C4-2B (cell line): ENCODE results near the gene NUFIP1.

Experiments
- ZFX ChIP-seq: fragments of 450-650 bp; IDR thresholded peaks from 2 replicates; pipeline ENCODE4 v1.6.1; 2017
- TF ChIP-seq, protein P1 (sequence below): fragments of 450-650 bp; conservative IDR thresholded peaks from 2 replicates; pipeline ENCODE4 v1.5.1; 2017; ENCODE audit warnings: mild to moderate bottlenecking

DNA sequence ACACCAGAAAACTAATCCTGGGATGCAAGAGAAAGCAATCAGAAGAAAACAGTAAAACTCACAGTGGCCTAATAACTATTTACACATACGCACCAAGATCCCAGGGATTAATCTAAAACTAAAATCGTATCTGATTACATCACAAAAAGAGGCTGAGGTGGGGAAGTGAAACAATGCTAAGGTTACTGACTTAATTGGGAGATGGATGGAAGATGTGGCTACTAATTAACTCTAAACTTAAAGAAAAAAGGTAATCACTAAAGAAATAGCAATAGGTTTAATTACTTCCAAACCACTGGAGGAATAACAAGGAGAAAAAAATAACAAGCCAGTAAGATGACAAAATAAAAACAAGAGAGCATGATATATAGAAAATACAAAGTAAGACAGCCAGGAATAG, 50.4 kb downstream of the NUFIP1 start:
- TF ChIP-seq, protein P1, sequence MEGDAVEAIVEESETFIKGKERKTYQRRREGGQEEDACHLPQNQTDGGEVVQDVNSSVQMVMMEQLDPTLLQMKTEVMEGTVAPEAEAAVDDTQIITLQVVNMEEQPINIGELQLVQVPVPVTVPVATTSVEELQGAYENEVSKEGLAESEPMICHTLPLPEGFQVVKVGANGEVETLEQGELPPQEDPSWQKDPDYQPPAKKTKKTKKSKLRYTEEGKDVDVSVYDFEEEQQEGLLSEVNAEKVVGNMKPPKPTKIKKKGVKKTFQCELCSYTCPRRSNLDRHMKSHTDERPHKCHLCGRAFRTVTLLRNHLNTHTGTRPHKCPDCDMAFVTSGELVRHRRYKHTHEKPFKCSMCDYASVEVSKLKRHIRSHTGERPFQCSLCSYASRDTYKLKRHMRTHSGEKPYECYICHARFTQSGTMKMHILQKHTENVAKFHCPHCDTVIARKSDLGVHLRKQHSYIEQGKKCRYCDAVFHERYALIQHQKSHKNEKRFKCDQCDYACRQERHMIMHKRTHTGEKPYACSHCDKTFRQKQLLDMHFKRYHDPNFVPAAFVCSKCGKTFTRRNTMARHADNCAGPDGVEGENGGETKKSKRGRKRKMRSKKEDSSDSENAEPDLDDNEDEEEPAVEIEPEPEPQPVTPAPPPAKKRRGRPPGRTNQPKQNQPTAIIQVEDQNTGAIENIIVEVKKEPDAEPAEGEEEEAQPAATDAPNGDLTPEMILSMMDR: no peak
- TF ChIP-seq ZFX: no peak
